ENCODE measurements around the gene INSR.

- TF ChIP-seq CTCF (IDR thresholded peaks at IDR 0.05) = no peak
- no peak for TF ChIP-seq POLR2A (IDR thresholded peaks at IDR 0.05)
Observed at GRCh38 chr19:7187605-7188339, 106.4 kb downstream of the INSR start.
